Mucosa of descending colon (tissue), 3 donors: ENCODE measurements around the gene FITM1. TPM values are rescaled to one million over a fixed set of nuclear protein-coding genes. Genes with fewer than 3 reads are reported as not detected.

Experiments
- ATAC-seq: fragments of 200-7000 bp; cut with Tn5 transposase; one replicate; pipeline ENCODE4 v1.9.1; 2020; ENCODE audit warnings: mild to moderate bottlenecking, moderate library complexity
- DNase-seq, 3 donors: peaks; one replicate each; pipeline ENCODE4 v3.0.0-alpha.2; 2020
- H3K36me3 ChIP-seq: fragments of 200-600 bp; one replicate; pipeline ENCODE4 v1.8.0; 2021; ENCODE audit warnings: low read depth, mild to moderate bottlenecking
- H3K4me1 ChIP-seq: fragments of 200-600 bp; one replicate; pipeline ENCODE4 v1.8.0; 2021; ENCODE audit warnings: low read depth, mild to moderate bottlenecking
- H3K4me3 ChIP-seq: fragments of 200-600 bp; one replicate; pipeline ENCODE4 v1.8.0; 2021; ENCODE audit warnings: mild to moderate bottlenecking
- H3K9me3 ChIP-seq: fragments of 200-600 bp; one replicate; pipeline ENCODE4 v1.8.0; 2021; ENCODE audit warnings: mild to moderate bottlenecking
- intact Hi-C, 2 donors: fragments of 100-400 bp; cut with DNase I in 1 of 2; cut with micrococcal nuclease in 1 of 2; formaldehyde crosslinking; loops; one replicate each; pipeline versions ENCODE4 v1.11.0 to v1.11.1; 2022; cut with DNase I, micrococcal nuclease
- microRNA-seq: library from miRNA; unstranded; fragments of <30 nt; microRNA quantifications from one replicate; pipeline ENCODE4, GENCODE V29; 2019
- total RNA-seq, 3 donors: library from RNA; stranded (reverse); fragmentation: NEBNext Ultra II Directional in 2 of 3; extraction: Animal tissue kit (Norgen Biotek cat#: 25700) in 2 of 3; gene quantifications; one replicate each; pipeline versions ENCODE4 v1.2.1 to v1.2.4, GENCODE V29; 2021 to 2023
- TF ChIP-seq, protein P1 (sequence below): fragments of 200-600 bp; IDR thresholded peaks from one replicate; pipeline ENCODE4 v1.8.0; 2022; ENCODE audit warnings: antibody characterized with exemption, mild to moderate bottlenecking
- donor health status: DM: no; HTN: no; CAD: no; lungs with moderate emphysema.
- donor health status: DM: no; HTN: no; CAD: no.
- donor health status: DM: no; HTN: yes; CAD: no.

The FITM1 gene
- total RNA-seq, 3 donors from 2014 or later: 0.79 to 1.9 (median 1.3) TPM

DNA sequence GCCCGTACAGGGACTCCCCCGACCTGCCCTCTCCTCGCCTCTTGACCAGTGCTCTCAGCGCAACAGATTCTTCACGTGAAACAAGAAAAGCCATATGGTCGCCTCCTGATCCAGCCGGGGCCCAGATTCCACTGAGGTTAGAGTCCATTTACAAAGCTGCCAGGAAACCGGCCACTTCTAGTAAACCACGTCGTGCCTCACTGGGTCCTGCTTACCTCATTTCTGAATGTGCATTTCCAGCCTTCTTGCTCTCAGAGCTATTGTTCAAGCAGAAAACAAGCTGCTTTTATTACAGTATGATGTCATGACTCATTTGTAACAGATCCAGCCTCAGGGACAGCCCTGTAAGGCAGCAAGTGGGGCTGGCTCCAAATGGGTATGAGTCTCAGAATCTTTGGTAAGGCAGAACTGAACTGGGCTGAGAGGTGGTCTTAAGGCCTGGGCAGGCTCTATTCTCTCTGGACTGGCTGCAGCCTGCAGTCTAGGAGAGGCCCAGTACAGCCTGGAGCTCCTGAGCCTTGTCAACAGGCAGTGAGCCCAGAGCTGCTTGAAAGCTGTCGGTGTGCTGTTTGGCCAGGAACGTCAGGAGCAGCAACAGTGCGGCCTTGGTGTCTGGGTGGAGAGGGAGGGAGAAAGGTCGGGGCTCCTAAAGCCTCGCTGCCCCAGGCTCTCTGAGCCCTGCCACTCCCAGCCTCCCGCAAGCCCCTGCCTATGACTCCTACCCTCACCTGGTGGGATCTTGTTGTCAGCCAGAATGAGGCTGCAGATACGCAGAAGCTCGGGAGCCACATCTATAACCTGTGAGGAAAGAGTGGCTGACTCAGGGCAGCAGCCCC is 49.7 kb downstream of the FITM1 start:
- TF ChIP-seq, protein P1, sequence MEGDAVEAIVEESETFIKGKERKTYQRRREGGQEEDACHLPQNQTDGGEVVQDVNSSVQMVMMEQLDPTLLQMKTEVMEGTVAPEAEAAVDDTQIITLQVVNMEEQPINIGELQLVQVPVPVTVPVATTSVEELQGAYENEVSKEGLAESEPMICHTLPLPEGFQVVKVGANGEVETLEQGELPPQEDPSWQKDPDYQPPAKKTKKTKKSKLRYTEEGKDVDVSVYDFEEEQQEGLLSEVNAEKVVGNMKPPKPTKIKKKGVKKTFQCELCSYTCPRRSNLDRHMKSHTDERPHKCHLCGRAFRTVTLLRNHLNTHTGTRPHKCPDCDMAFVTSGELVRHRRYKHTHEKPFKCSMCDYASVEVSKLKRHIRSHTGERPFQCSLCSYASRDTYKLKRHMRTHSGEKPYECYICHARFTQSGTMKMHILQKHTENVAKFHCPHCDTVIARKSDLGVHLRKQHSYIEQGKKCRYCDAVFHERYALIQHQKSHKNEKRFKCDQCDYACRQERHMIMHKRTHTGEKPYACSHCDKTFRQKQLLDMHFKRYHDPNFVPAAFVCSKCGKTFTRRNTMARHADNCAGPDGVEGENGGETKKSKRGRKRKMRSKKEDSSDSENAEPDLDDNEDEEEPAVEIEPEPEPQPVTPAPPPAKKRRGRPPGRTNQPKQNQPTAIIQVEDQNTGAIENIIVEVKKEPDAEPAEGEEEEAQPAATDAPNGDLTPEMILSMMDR: no peak
- Histone ChIP-seq H3K36me3 (no peaks in the 10 kb centered on the region), H3K4me3 (no peak overlapping the region), H3K9me3 (no peaks in the 10 kb centered on the region), H3K4me1 (no peaks in the 10 kb centered on the region)
- DNase-seq (no peak), ATAC-seq (peak; percentile 5)
- intact Hi-C loops: no loop called here

DNA sequence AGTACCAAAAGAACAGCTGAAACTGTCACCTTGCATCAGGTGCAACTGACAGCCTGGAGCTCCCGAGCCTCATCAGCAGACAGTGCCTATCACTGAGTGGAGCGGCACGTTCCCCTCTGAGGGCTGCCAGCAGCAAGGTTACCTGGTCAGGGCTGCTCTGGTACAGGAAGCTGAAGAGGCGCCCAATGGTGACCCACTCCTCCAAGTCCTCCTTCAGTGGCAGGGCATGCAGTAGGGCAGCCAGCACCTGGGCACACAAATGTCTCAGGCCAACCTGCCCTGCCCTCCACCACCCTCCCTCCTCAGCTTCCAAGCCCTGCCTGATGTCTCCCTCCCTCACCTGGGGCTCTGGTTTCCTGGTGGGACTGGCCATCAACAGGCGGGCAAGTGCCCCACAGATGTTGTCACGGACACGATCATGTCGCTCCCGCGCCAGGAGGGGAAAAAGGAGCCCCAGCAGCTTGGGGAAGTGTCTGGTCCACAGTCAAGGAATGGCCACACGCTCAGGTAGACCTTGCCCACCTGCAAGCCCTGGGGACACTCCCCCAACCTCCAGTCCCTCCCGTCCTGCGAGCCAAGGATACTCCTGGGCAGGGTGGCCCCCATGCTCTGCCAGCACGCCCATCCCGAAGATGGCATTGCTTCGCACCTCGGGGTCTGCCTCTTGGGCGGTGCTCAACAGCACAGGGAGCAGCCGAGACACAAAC is 51.1 kb downstream of the FITM1 start:
- intact Hi-C loops: no loop called here
- Histone ChIP-seq H3K4me3 (no peak overlapping the region), H3K9me3 (no peaks in the 10 kb centered on the region), H3K36me3 (no peaks in the 10 kb centered on the region), H3K4me1 (no peaks in the 10 kb centered on the region)
- TF ChIP-seq, protein P1: no peak
- no peak for ATAC-seq
- no peak for DNase-seq

Small RNAs within 50 kb of the gene (microRNA-seq; reads per million reads assigned to microRNA genes)
- gene MIR7703: not detected

Other genes with a start within 250 kb of the FITM1 start
- 10 to 100 TPM; 35.0 to 41.7 (median 36.8) TPM for gene DHRS4, start 176.9 kb upstream of the FITM1 start, total RNA-seq
- 10 to 100 TPM; 30.7 to 56.1 (median 45.9) TPM for gene DHRS4L2, start 141.7 kb upstream of the FITM1 start, total RNA-seq
- 1 to 10 TPM; 1.4 to 2.7 (median 1.5) TPM for gene CARMIL3, start 78.7 kb upstream of the FITM1 start, total RNA-seq
- 1 to 10 TPM in 1 of 3 donors, under 1 TPM in 1, not detected in 1; 0.14 to 2.2 TPM for gene CPNE6, start 59.1 kb upstream of the FITM1 start, total RNA-seq
- 100 to 1,000 TPM in 2 of 3 donors, 10 to 100 TPM in 1; 64.7 to 150 (median 150) TPM for gene PCK2, start 36.3 kb upstream of the FITM1 start, total RNA-seq
- 100 to 1,000 TPM in 1 of 3 donors, 10 to 100 TPM in 2; 65.8 to 101 (median 84.9) TPM for gene DCAF11, start 15.9 kb upstream of the FITM1 start, total RNA-seq
- gene NRL, start 15.7 kb upstream of the FITM1 start, total RNA-seq: 1 to 10 TPM; 2.3 to 4.5 (median 2.8) TPM
- gene PSME1, start 5.5 kb downstream of the FITM1 start, total RNA-seq: 100 to 1,000 TPM; 188 to 279 (median 203) TPM
- 10 to 100 TPM; 18.3 to 24.9 (median 20.4) TPM for gene EMC9, start 10.9 kb downstream of the FITM1 start, total RNA-seq
- gene PSME2, start 16.0 kb downstream of the FITM1 start, total RNA-seq: 100 to 1,000 TPM; 141 to 295 (median 191) TPM
- gene RNF31, start 16.8 kb downstream of the FITM1 start, total RNA-seq: 10 to 100 TPM; 52.8 to 66.2 (median 59.0) TPM
- 100 to 1,000 TPM in 2 of 3 donors, 10 to 100 TPM in 1; 78.7 to 119 (median 103) TPM for gene IRF9, start 30.6 kb downstream of the FITM1 start, total RNA-seq
- 10 to 100 TPM; 14.9 to 17.0 (median 16.8) TPM for gene REC8, start 41.4 kb downstream of the FITM1 start, total RNA-seq
- 10 to 100 TPM; 23.2 to 29.3 (median 26.8) TPM for gene IPO4, start 58.2 kb downstream of the FITM1 start, total RNA-seq
- 10 to 100 TPM; 41.7 to 49.1 (median 47.1) TPM for gene TM9SF1, start 64.8 kb downstream of the FITM1 start, total RNA-seq
- under 1 TPM in 2 of 3 donors, not detected in 1; 0.36 to 0.82 TPM for gene TSSK4, start 75.0 kb downstream of the FITM1 start, total RNA-seq
- 10 to 100 TPM; 47.6 to 67.8 (median 49.5) TPM for gene CHMP4A, start 82.8 kb downstream of the FITM1 start, total RNA-seq
- gene MDP1, start 85.4 kb downstream of the FITM1 start, total RNA-seq: 10 to 100 TPM; 11.1 to 14.8 (median 13.2) TPM
- gene NEDD8, start 101.7 kb downstream of the FITM1 start, total RNA-seq: 100 to 1,000 TPM; 108 to 150 (median 131) TPM
- gene GMPR2, start 102.3 kb downstream of the FITM1 start, total RNA-seq: 10 to 100 TPM; 59.7 to 83.5 (median 61.6) TPM
- 10 to 100 TPM; 51.5 to 64.8 (median 58.4) TPM for gene TINF2, start 112.0 kb downstream of the FITM1 start, total RNA-seq
- 1 to 10 TPM; 2.2 to 3.3 (median 2.4) TPM for gene TGM1, start 132.5 kb downstream of the FITM1 start, total RNA-seq
- gene RABGGTA, start 140.9 kb downstream of the FITM1 start, total RNA-seq: 10 to 100 TPM; 31.6 to 52.9 (median 41.3) TPM
- 10 to 100 TPM; 30.6 to 56.9 (median 54.9) TPM for gene DHRS1, start 169.1 kb downstream of the FITM1 start, total RNA-seq
- gene NOP9, start 169.2 kb downstream of the FITM1 start, total RNA-seq: 10 to 100 TPM; 24.1 to 29.2 (median 29.1) TPM
- gene CIDEB, start 177.3 kb downstream of the FITM1 start, total RNA-seq: 10 to 100 TPM in 2 of 3 donors, 1 to 10 TPM in 1; 8.5 to 15.8 (median 12.1) TPM
- 1 to 10 TPM; 3.7 to 6.3 (median 5.0) TPM for gene LTB4R2, start 179.5 kb downstream of the FITM1 start, total RNA-seq
- gene LTB4R, start 180.8 kb downstream of the FITM1 start, total RNA-seq: 1 to 10 TPM; 3.4 to 6.1 (median 3.8) TPM
- 10 to 100 TPM; 13.9 to 23.5 (median 20.7) TPM for gene ADCY4, start 204.4 kb downstream of the FITM1 start, total RNA-seq
- gene RIPK3, start 209.3 kb downstream of the FITM1 start, total RNA-seq: 10 to 100 TPM; 40.6 to 99.9 (median 71.7) TPM
- gene NFATC4, start 237.5 kb downstream of the FITM1 start, total RNA-seq: 100 to 1,000 TPM in 1 of 3 donors, 10 to 100 TPM in 2; 11.9 to 112 (median 25.2) TPM